Cerebellar nuclear complex (tissue), 1 donor: ENCODE results near the gene RERE.
"Not testable (repeated sequence)": the region's sequence is repeated elsewhere in the genome, so short reads cannot be mapped to it uniquely, and the experiment has no call there.

ENCODE experiments used
- DNase-seq, 2 experiments: peaks; one replicate each; lab custom pipeline; 2025; lab: John Stamatoyannopoulos, UW

RERE gene

DNA sequence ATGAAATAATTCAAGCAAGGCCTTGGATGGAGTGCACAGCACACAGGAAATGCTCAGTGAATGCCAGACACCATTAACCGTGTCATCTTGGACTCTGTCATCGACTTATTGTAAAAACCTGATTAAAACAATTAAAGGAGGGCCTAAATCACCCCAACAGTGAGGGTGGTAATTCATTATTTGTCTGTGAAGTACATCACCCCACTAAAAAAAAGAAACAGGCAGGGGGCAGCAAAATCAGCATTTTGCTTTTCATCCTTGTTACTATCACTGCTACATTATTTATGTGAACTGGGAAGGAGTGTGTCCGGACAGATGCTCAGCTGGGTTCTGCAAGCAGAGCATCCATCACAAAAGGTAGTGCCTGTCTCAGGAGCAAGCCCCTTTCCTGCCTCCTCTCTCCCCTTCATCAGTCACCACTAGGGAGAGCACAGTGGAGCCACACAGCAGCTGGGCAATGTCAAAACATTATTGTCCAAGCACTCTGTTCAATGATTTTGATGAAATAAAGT is 98.5 kb downstream of the RERE start:
- no peak for DNase-seq

DNA sequence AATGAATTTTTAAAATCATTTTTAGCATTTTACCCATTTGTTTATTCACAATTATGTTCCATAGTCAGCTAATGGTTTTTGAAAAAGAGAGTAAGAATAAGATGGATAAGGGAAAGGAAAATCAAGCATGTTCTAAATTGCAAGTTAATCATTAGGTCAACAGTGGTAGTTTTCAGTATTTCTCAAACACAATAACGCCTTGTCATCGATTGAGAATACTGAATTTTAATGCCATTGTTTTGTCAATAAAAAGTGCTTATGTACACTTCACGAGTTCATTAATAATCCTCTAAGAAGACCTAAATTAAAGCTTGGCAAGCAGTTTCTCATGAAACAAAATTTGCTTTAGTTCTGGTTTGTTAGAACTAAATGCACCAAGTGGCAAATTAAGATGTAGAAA is 100.3 kb downstream of the RERE start:
- DNase-seq, result no peak

DNA sequence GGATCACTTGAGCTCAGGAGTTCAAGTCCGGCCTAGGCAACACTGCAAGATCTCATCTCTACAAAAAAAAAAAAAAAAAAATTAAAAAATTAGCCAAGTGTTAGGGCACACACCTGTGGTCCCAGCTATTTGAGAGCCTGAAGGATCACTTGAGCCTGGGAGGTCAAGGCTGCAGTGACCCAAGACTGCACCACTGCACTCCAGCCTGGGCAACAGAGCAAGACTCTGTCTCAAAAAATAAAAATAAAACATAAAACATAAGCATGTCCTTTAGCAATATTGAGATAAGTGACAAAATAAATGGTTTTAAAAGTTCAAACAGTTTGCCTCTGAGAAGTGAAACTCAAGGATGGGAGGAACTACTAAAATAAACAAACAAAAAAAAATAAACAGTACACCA is 101.2 kb downstream of the RERE start:
- no peak for DNase-seq

DNA sequence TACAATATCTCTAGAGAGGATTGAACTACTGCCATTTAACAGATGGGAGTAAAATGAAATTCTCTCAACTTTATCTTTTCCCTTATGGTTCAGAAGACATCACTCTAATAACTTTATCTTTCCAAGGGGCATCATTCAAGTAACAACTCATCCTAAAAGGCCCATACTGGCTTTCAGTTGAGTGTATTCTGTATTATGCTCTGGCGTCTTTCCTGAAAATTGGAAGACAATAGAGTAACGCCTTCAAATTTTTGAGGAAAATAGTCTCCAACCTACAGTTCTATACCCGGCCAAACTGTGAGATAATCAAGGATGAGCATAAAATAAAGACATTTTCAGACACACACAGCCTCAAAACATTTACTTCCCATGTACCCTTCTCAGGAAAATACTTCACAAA is 103.3 kb downstream of the RERE start:
- no peak for DNase-seq

DNA sequence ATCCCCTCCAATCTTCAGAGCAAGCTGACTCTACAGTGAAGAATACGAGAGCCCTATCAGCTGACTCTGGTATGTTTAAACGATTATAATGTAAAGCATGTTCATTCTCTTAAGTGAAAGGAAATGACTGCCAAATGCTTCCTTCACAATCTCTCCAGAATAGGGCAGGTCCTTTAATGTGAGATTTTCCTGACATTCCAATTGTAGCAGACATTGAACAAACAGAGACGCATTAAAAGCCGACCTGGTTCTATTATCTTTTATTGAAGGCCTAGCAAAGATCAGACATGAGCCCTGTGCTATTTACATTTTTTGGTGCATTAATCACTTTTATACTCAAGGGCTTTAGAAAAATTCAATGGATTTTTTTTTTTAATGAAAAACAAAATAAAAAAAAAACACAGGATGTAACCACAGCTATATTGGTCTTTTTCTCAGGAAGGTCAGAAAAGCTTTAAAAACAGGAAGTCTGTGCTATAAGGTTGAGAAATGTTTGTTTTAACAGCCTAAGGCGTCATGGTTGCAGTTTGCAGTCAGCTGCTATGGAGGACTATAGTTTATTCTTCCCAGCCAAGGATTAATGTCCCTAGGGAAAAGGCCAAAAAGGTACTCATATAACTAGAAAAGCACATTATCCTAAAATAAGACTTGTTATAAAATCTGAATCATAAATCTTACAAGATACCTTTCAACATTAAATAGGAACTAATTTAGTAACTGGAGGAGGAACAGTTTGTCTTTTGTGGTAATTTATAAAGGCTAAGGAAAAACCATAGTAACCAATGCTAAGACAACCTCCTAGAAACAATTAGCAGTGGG is 104.8 kb downstream of the RERE start:
- DNase-seq, result no peak

DNA sequence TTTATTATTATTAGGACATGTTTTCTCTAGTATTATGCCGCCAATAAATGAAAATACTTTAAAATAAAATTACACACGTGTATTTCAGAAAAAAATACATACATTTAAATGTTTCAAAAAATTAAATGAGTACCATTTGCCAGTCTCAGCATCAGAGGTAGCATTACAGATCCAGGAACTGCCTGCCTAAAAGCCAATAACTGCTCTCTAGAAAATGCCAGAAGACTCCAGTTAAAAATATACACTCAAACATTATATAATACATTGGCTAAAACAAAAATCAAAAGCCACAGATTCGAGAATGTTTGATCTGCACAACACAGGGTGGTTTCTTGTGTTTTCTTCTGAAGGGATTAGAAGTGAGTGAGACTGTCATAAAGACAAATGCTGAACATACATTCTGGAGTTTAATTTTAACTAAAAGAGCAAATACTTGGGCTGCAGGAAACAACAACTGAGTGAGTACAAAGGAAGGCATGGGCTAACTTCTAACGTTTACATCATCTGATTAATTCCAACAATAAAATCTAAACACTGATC is 105.5 kb downstream of the RERE start:
- DNase-seq, result no peak

DNA sequence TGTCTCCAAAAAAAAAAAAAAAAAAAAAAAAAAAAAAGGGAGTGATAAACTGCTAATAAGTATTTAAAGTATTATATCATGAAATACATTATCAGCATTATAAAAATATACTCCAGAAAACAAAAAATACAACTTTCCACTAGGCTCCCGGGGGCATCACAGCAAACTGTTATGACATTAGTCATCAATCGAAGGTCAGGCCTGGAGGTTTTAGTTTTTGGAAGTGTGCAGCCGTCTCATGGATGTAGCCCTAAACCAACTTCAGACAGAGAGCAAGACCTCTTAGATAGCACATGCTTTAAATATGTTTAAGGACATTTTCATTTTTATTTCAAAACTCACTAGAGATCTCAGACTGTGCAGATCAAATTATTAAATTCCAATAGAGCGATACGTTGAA is 106.3 kb downstream of the RERE start:
- no peak for DNase-seq

DNA sequence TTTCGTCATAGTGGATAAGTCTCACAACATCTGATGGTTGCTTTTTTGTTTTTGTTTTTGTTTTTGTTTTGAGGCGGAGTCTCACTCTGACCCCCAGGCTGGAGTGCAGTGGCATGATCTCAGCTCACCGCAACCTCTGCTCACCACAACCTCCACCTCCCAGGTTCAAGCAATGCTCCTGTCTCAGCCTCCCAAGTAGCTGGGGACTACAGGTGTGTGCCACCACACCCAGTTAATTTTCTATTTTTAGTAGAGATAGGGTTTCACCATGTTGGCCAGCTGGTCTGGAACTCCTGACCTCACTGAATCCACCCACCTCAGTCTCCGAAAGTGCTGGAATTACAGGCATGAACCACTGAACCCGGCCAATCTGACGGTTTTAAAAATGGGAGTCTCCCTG is 109.2 kb downstream of the RERE start:
- DNase-seq, result no peak

DNA sequence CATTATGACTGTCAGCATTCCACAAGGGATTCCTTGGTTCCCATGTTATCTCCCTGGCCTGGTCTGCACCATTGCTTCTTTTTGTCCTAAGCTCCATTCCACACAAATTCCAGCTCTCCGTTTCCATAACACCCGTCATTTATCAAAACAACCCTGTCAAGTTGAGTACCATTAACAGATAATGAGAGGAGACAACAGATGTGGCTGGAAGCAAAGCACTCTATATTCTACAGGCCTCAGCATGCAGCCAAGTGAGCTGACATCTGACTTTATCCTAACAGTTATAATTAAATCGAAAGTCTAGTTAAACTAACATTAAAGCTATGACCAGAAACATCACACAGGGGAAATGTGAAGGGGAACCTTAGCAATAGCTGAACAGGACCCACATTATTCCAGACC is 110.4 kb downstream of the RERE start:
- DNase-seq, result no peak

DNA sequence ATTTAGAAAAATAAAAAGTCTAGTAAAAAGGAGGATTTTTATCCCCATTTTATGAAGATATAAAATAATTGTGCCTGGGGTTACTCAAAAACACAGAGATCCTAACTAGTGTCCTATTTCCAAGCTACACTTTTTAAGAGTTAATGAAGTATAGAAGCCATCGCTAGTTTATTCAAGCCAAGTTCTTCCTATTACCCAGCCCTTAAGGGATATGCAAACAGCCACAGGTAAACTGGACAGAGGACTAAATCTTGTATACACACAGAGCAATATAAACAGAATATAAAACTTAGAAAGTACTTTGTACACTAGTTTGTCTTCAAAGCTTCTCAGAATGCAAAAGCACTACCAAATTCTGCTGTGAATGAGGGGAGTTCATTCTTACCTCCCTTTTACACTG is 111.1 kb downstream of the RERE start:
- no peak for DNase-seq

DNA sequence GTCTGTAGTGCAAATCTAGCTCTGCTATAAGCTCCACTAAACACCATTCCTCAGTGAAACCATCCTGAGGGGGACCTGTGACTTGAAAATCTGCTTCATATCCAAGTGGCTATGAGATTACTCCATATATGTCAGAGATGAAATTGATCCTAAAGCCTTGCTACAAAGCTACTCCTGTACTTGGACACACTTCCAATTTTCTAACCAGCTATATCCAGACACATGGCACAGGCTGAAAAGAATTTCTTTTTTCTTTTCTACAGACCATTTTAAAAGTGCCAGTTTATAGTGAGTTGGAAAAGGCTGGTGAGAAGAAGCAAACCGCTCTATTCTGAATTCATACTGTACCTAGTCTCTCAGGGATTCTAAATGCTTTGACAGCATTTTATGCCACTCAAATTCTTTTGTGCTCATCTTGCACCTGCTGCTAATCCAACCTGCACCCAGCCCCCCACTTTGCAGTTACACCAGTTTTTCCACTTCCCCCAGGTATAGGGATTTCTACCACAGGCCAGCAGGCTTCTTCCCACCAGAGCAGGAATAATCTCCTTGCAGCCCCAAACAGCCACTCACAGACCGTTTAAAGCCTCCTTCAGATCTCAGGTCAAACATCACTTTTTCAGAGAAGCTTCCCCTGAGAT is 112.5 kb downstream of the RERE start:
- no peak for DNase-seq

DNA sequence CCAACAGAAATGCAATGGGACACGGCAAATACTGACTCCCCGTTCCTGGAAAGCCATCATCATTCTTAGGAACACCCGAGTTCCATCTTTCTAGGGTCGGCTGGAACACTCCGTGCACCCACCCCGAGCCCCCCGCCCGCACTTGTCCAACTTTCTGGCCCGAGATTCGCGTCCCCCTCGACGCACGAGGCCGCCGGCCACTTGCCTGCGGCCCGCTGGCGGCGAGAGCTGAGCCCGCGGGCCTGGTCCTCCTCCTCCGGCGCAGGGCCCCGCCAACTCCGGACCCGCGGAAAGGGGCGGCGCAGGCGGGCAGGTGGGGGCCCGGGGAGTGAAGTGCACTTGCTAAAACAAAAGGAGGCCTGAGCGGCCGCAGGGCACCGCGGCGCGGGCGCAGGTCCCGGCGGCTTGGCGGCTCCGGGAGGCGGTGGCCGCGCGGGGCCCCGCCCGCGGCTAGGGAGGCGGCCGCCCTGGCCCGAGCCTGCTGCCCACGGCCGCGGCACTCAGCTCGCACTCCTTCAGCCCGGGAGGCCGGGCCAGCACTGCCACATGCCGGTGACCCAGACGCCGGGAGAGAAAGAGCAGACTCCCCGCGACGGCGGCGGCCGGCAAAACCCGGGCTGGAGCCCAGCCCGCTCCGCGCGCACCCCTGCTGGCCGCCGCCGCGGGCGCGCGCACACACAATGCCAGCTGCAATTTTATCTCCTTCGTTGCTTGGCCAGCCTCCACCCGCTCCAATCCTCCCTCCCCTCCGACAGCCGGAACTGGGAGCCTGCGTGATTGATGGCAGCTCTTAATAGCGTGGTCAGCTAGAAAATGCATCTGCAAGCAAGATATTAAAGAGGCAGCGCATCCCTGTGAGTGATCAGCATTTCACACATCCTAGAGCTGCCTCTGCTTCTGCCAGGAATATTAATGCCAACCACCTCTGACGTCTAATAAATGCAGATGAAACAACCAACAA is 114.3 kb downstream of the RERE start:
- DNase-seq, result peak; percentile 54 to 67

DNA sequence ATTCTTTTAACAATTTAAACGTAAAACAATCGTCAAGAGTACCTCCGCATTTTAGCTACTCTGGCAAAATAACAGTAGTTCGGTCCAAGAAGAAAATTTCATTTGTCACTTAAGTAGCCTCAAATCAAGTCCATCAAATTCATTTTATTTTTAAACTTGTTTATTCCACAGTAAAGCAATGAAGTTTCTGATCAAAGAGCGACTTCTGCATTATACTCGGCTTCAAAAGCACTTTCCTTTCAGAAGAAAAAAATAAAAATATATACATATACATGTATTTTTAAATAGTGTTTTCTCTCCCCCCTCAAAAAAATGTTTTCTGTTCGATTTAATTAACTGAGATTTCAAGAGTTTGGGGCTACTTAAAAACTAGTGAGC is 115.0 kb downstream of the RERE start:
- no peak for DNase-seq

DNA sequence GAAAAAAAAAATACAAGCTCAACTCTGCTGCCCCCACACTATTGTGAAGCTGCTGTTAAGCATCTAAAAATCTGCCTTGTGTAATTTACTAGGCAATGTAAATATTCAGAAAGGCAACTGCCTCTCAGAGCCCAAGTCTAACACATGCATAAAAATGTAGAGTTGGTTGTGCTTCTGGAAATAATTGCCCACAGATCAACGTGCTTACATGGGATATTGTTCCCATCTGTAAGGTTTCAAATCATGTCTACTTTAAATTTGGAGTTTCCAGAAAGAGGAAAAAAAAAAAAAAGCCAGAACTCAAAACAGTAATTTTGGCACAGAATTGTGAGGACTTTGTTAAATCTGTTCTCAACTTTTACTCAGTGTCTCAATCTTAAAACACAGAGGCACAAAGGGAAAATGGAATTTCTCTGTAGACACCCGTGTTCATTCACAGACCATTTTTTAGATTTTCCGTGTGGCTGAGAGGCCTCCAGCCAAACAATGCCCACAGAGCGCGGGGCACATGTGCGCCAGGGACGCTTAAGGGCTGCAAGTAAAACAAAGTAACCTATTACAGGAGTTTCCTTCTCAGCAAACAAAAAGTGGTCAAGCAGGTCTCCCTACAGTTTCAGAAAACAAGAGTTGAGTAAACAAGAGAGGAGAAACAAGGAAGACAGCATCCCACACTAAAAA is 115.5 kb downstream of the RERE start:
- no peak for DNase-seq

DNA sequence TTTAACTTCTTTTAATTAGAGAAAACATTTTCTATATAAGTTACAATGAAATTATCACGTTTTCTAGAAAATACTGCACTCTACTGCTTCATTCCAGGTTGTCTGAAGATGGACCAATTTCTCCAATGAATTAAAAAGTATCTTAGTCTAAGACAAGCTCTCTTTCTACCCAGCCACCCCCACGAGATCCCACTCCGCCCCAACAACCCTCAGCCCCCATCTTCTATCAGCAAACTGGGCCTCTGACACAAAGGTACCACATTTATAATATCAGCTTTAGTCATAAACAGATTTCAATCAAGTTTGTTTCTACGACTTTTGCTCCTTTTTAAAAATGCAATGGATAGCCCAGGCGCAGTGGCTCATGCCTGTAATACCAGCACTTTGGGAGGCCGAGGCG is 117.8 kb downstream of the RERE start:
- DNase-seq, result no peak

DNA sequence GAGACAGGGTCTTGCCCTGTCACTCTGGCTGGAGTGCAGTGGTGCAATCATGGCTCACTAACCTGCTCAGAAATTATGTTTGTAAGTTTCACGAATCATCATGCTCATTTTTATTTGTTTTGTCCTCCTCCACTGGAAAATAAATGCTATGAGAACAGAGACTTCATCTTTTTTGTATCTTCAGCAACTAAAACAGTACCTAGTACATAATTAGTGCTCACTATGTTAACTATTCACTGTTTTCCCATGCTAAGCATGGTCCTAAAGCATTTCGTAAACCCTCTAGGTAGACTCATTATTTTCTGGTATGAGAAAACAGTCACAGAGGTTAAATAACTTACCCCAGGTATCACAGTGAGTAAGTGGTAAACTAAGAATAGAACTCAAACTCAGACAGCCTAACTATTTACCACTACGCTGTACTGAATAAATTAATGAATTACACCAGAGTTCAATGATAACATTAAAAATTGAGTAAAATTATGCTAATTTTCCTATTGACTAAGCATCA is 118.4 kb downstream of the RERE start:
- no peak for DNase-seq

DNA sequence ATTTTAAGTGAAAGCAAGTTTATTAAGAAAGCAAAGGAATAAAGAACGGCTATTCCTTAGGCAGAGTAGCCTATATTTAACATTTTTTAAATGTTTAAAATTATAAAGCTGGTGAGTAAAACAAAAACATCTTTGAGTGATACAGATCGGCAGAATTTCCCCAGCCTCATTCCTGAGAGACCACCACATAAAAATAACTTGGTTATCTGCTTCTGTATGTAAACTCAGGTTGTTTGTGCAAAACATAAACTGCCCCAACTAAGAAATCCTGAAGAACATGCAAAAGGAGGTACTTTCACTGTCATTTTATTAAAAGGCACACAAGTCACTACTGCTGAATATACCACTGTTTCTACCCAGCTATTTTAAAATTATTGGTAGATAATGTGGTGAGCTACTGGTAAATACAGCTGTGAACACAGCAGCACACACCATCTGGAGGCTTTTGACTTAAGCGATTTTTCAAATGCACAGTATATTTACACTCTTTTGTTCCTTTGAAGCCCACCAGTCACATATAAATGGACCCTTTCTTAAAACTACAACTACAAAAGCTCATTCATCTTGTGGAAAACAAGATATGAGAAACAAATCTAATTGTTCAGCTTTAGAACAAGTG is 119.3 kb downstream of the RERE start:
- DNase-seq, result no peak

DNA sequence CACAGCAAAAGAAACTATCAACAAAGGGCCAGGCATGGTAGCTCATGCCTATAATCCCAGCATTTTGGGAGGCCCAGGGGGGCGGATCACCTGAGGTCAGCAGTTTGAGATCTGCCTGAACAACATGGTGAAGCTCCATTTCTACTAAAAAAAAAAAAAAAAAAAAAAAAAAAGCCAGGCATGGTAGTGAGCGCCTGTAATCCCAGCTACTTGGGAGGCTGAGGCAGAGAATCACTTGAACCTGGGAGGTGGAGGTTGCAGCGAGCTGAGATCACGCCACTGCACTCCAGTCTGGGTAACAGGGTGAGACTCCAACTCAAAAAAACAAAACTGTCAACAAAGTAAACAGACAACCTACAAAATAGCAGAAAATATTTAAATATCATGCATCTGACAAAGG is 122.0 kb downstream of the RERE start:
- not testable (repeated sequence) for DNase-seq

DNA sequence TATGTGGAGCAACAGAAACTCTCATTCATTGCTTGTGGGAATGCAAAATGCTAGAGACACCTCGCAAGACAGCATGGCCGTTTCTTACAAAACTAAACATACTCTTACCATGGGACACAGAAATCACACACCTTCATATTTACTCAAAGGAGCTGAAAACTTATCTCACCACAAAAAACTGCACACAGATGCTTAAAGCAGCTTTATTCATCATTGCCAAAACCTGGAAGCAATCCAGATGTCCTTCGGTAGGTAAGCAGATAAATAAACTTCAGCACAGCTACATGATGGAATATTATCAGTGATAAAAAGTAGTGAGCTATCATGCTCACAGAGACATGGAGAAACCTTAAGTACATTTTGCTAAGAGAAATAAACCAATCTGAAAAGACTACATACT is 124.3 kb downstream of the RERE start:
- no peak for DNase-seq

DNA sequence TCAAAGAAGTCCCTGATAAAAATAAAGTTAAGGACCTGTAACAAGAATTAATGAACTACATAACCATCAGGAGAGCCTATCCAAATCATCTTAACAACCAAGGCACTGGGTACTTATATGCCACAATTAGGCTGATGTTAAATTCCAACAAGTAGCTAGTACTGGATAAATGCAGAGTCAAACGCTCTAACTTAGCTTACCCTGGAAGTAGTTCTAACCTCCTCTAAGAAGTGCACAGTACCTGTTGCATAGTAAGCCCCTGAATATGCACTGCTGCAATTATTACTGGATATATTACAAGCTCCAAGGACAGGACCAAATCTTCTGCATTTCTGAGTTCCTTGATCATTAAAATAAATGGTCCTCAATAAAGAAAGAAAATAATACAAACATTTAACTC is 125.8 kb downstream of the RERE start:
- DNase-seq, result no peak

DNA sequence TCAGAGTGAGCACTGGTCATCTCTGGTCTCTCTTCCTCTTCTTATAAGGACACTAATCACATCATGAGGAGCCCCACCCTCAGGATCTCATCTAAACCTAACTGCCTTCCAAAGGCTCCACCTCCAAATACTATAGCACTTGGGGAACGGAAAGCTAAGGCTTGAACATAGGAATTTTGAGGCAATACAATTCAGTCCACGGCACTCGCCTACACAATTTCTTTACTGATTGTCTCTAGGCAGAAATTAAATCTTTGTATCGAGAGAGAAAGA is 127.3 kb downstream of the RERE start:
- no peak for DNase-seq
